Activated CD4-positive, alpha-beta memory T cell treated with anti-CD3 and anti-CD28 coated beads for 36 hours (primary cell): ENCODE measurements around the gene ANKRD44. TPM values are rescaled to one million over a fixed set of nuclear protein-coding genes. Genes with fewer than 3 reads are reported as not detected.

Experiments used
- CTCF ChIA-PET: fragments of 350-600 bp; sonication (Branson Sonifier 250); formaldehyde crosslinking; loops from one replicate; lab custom pipeline; 2021; ENCODE audit warnings: antibody characterized with exemption, inconsistent platforms; lab: Charles Lee
- POLR2A ChIA-PET: fragments of 350-600 bp; sonication (Branson Sonifier 250); formaldehyde crosslinking; loops from one replicate; lab custom pipeline; 2021; ENCODE audit warnings: antibody characterized with exemption; lab: Charles Lee
- DNase-seq: peaks from one replicate; pipeline ENCODE4 v3.0.0-alpha.2; 2020
- H3K27ac Mint-ChIP-seq: one replicate; pipeline ENCODE4 v1.8.0; 2021; ENCODE audit warnings: mixed read lengths
- H3K27me3 Mint-ChIP-seq: one replicate; pipeline ENCODE4 v1.8.0; 2021; ENCODE audit warnings: mixed read lengths
- H3K36me3 Mint-ChIP-seq: one replicate; pipeline ENCODE4 v1.8.0; 2021; ENCODE audit warnings: mixed read lengths
- H3K4me1 Mint-ChIP-seq: one replicate; pipeline ENCODE4 v1.8.0; 2021; ENCODE audit warnings: low read depth, mixed read lengths
- H3K4me3 Mint-ChIP-seq: one replicate; pipeline ENCODE4 v1.8.0; 2021; ENCODE audit warnings: mild to moderate bottlenecking, mixed read lengths
- H3K9me3 Mint-ChIP-seq: one replicate; pipeline ENCODE4 v1.8.0; 2021; ENCODE audit warnings: mixed read lengths
- intact Hi-C: fragments of 100-400 bp; cut with micrococcal nuclease; formaldehyde crosslinking; loops from one replicate; pipeline ENCODE4 v1.15.1; 2023
- total RNA-seq, 2 experiments: library from RNA; stranded (reverse); gene quantifications; one replicate each; pipeline ENCODE4 v1.2.3, GENCODE V29; 2021

The ANKRD44 gene
- total RNA-seq, 2 experiments from 2014 or later: 123 to 125 TPM

DNA sequence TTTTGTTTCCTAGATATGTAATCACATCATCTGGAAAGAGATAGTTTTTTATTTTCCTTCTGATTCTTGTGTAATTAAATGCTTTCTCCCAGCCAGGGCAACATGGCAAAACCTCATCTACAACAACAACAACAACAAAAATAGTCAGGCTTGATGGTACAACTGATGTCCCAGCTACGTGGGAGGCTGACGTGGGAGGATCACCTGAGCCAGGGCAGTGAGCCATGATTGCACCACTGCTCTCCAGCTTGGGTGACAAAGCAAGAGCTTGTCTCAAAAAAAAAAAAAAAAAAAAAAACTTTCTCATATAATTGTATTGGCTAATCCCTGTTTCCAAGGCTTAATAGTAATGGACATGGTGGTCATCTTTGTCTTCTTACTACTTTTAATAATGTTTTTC lies 357.6 kb downstream of the ANKRD44 start:
- H3K36me3 Mint-ChIP-seq: no peaks in the 10 kb centered on the region
- DNase-seq: no peak
- H3K4me3 Mint-ChIP-seq: no peak overlapping the region
- H3K4me1 Mint-ChIP-seq: no peaks in the 10 kb centered on the region
- ChIA-PET POLR2A (no interaction called here), CTCF (interaction anchor here (0.6 kb wide), 1 partner anchor 62 kb away, joined by 3 read pairs; no protein-coding TSS in a partner anchor)
- no peaks in the 10 kb centered on the region for H3K9me3 Mint-ChIP-seq
- H3K27me3 Mint-ChIP-seq: peaks cover 8% of the 10 kb centered on the region
- intact Hi-C loops: no loop called here
- no peak overlapping the region for H3K27ac Mint-ChIP-seq

DNA sequence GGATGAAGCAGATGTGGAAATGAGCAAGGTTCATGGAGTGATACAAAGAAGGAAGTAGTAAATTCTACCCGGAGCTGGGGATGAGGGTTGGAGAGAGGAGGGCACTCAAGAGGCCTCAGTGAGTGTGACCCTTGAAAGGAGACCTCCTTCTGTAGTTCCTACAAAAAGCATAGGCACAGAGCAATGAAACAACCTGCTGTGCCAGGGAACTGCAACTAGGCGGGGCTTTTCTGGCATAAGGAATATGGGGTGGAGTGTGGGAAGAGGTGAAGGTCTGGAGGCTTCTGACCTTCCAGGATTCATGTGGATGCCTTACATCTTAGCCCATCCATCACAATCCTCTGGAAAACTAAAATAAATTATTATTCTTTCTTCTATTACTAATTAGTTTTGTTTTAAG lies 358.6 kb downstream of the ANKRD44 start:
- DNase-seq: no peak
- Mint-ChIP-seq H3K27ac (no peak overlapping the region), H3K4me3 (no peak overlapping the region), H3K9me3 (no peaks in the 10 kb centered on the region), H3K4me1 (no peaks in the 10 kb centered on the region), H3K36me3 (no peaks in the 10 kb centered on the region), H3K27me3 (peaks cover 8% of the 10 kb centered on the region)
- POLR2A ChIA-PET: no interaction called here
- intact Hi-C loops: no loop called here
- CTCF ChIA-PET: no interaction called here

DNA sequence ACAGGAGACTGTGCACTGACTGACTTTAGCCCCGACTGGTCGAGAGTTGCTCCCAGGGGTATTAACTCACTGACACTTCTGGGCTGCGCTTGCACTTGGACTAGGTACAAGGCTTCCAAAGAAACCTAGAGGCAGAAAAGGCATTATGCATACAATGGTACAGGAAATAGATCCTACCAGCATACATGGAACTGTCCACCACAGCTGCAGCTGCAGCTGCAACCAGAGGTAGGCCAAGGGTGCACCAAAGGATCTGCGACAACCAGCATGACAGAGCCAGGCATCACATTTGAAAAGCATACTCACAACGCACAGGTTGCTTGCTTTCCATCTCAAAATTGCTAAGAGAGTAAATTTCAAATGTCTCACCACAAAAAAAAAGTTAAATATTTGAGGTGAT lies 361.5 kb downstream of the ANKRD44 start:
- intact Hi-C loops: no loop called here
- H3K27ac Mint-ChIP-seq: no peak overlapping the region
- H3K4me1 Mint-ChIP-seq: no peaks in the 10 kb centered on the region
- H3K4me3 Mint-ChIP-seq: no peak overlapping the region
- H3K9me3 Mint-ChIP-seq: no peaks in the 10 kb centered on the region
- POLR2A ChIA-PET: no interaction called here
- H3K36me3 Mint-ChIP-seq: no peaks in the 10 kb centered on the region
- peaks cover 5% of the 10 kb centered on the region for H3K27me3 Mint-ChIP-seq
- CTCF ChIA-PET: no interaction called here
- DNase-seq: no peak

DNA sequence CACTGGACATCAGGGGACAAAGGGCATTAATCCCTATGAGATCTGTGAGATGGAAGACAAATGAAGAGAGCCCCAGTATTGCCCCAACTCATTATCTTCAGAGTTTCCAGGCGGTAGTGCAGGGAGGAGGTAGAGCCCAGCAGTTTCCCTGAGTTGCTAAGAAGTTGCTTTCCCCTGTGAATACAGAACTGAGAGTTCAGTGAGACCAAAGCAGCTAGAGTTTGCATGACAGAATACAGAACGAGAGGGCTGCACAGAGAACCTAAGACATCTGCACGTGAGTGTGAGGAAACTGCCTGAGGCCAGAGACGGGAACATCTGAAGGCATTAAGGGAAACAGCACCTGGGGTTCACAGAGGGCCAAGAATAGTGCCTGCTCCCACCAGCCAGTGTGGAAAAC lies 366.0 kb downstream of the ANKRD44 start:
- H3K4me3 Mint-ChIP-seq: no peak overlapping the region
- intact Hi-C loops: no loop called here
- peaks cover 3% of the 10 kb centered on the region for H3K27me3 Mint-ChIP-seq
- H3K36me3 Mint-ChIP-seq: no peaks in the 10 kb centered on the region
- H3K27ac Mint-ChIP-seq: no peak overlapping the region
- no peak for DNase-seq
- no peaks in the 10 kb centered on the region for H3K4me1 Mint-ChIP-seq
- ChIA-PET POLR2A (no interaction called here), CTCF (no interaction called here)
- no peaks in the 10 kb centered on the region for H3K9me3 Mint-ChIP-seq

DNA sequence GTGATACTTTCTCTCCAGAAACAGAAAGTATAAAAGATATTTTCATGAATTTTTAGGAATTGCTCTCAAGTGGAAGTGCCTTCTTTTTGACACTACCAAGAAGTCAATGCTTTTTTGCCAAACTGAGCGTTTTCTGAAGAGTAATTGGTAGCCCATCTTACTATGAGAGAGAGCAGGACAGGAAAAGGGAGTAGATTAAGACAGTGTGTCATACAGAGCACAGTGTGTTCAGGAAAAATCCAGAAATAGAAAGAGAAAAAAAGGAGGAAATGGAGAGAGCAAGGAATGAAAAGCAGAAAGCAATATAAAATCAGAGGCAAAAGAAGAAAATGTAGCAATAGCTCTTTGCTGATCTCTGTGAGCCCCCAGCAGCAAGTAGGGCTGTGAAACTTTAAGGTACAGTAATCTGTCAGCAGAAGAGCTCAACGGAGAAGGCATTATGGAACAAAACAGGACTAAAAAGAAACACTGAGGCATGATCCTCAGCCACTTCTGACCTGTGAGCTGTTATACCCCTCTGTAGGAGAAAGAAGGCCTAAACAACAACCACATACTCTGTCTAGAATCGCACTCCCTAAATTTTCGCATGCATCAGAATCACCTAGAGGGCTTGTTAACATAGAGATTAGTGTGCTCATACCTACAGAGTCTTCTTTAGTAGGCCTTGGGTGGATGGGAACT lies 369.0 kb downstream of the ANKRD44 start:
- DNase-seq: no peak
- H3K9me3 Mint-ChIP-seq: no peaks in the 10 kb centered on the region
- no peak overlapping the region for H3K4me3 Mint-ChIP-seq
- no peak overlapping the region for H3K27ac Mint-ChIP-seq
- no peaks in the 10 kb centered on the region for H3K36me3 Mint-ChIP-seq
- H3K4me1 Mint-ChIP-seq: no peaks in the 10 kb centered on the region
- H3K27me3 Mint-ChIP-seq: peaks cover 3% of the 10 kb centered on the region
- ChIA-PET POLR2A (no interaction called here), CTCF (no interaction called here)
- intact Hi-C loops: no loop called here

DNA sequence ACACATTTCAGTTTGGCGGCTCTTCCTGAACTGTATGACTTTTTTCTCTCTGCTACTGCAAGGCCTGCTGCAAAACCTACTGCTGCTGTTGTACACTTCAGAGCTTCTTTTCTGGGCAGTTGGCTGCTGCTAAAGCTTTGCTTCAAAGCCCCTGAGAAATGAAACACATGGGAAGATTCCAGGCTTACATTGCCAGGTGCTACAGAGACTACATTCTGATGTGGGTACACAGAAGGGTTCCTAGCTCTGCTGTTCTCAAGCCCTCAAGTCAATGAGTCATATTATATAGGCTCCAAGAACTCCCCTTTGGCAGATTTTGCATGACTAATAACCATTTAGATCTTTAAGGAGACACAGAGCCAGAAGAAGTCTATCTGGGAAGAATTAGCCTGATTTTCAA lies 371.2 kb downstream of the ANKRD44 start:
- intact Hi-C loops: no loop called here
- no peak overlapping the region for H3K4me3 Mint-ChIP-seq
- CTCF ChIA-PET: no interaction called here
- no peaks in the 10 kb centered on the region for H3K36me3 Mint-ChIP-seq
- H3K27ac Mint-ChIP-seq: no peak overlapping the region
- no peaks in the 10 kb centered on the region for H3K9me3 Mint-ChIP-seq
- H3K4me1 Mint-ChIP-seq: peaks cover 3% of the 10 kb centered on the region
- no peak for DNase-seq
- POLR2A ChIA-PET: no interaction called here
- H3K27me3 Mint-ChIP-seq: peaks cover 3% of the 10 kb centered on the region

Other genes starting within 250 kb of the ANKRD44 start
- 100 to 1,000 TPM; 228 to 245 TPM for gene SF3B1, start 124.2 kb upstream of the ANKRD44 start, total RNA-seq
- gene COQ10B, start 142.8 kb upstream of the ANKRD44 start, total RNA-seq: 10 to 100 TPM; 21.5 TPM
- gene HSPD1, start 189.1 kb upstream of the ANKRD44 start, total RNA-seq: 100 to 1,000 TPM; 839 to 853 TPM
- 100 to 1,000 TPM; 282 to 283 TPM for gene HSPE1, start 189.6 kb upstream of the ANKRD44 start, total RNA-seq
- 10 to 100 TPM; 18.9 to 19.5 TPM for gene MOB4, start 205.3 kb upstream of the ANKRD44 start, total RNA-seq